Kidney tubule cell (primary cell): ENCODE results near the gene FAR2.
"Not testable (repeated sequence)": the region's sequence is repeated elsewhere in the genome, so short reads cannot be mapped to it uniquely, and the experiment has no call there.

Source experiments
- DNase-seq: peaks from one replicate; pipeline ENCODE4 v3.0.0-alpha.2; 2018; ENCODE audit warnings: low spot score

The FAR2 gene

DNA sequence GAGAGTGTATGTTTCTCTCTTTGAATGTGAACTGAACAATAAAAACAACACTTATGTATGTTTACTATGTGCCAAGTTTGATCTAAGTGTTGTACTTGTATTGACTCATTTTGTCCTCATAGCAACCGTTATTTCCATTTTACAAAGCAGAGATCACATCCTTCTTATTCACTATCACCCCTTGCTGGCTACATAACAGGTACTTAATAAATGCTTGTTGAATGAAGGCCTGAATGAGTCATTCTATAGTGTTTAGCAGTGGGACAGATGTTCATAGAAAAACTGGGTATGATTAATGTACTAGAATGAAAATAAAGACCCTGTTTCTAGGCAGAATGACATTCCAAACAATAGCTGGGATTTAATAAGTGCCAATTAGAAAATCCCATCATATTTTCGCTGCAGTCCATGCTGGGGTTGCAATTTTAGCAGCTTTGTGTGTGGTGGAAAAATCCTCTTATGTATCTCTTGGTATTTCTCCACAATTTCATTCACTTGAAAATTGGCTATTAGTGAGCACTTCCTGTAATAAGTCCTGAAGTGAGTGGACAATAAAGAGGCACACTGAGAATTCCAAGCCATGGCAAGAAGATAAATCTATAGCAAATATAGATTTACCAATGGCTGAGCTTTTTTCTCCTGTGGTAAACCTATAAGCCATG lies 86.0 kb downstream of the FAR2 start:
- DNase-seq, result peak; percentile 68

DNA sequence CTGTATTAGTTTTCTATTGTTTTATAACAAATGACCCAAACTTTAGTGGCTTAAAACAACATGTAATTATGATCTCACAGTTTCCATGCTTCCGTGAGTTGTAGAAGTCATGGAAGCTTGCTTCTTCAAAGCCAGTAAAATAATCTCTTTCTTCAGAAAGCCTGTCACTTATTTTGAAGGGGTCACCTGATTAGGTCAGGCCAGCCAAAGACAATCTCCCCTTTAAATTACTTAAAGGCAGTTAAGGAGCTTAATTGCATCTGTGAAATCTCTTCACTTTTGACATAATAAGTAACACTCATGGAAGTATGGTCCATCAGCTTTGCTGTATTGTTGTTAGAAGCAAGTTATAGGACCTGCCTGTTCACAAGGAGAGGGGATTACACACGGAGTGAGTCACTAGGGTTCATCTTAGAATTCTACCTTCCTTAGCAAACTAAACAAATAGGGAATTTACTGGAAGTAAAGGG lies 89.8 kb downstream of the FAR2 start:
- peak; percentile 75 for DNase-seq

DNA sequence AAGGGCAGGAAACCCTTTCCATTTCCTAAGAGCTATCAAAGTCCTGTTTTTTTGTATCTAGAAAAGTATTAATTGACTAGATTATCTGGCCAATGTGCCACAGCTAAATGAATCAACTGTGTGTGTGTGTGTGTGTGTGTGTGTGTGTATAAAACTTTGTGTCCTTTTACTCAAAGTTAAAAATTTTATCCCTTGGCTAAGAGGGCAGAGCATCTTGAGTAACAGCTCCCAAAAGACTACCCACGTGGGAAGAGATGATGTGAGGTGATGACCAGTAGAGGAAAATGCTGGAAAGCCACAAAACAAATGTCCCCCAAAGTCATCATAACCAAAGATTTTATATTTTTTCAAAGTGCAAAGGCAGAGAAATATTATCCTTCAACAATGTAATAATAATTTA lies 90.3 kb downstream of the FAR2 start:
- DNase-seq, result no peak

DNA sequence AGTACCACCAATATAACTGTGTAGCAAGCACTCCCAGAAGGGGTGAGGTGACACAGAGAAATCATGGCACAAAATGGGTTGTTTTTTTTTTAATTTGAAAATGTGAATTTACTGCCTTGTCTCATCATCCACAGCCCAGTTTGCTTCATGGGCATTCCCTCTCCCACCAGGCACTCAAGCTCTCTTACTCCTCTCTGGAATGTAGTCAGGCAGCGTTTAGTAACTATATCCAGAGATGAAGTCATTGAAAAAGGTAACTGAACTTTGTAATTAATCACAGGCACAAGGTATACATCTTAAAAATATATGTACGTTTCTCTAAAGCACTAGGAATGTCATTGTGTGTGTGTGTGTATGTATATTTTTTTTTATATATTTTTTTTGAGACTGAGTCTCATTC lies 91.4 kb downstream of the FAR2 start:
- no peak for DNase-seq

DNA sequence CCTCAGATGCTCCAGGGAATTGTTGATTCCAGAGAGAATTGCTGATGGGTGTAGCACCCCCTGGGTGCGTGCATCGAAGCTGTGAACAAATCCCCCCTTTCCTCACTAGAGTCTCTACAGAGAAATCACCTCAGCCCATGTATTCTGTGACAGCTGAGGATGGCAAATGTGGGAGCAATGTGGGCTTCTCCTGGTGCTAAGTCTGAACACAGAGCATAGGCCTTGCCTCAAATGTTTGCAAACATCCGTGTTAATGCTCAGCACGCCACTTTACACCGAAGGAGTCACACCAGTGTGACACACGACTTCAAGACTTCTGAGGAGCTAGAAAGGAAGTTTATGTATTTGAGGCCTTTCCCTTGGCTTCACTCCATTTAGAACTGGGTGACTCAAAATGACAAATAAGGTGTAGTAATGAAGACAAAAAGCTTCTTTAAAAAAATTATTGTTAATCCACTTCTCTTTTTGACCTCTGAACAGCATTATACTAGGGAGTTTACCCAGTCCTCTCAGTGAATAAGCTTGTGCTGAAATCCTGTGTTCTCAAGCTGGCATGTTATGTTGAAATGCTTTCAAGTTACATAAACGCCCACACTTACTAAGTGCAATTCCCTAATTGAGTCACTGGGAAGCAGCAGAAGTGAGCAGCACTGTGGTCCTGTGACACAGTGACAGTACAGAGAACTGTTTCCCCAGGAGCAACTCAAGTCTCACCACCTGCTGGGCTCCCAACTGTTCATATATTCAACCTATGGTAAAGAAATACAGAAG lies 92.9 kb downstream of the FAR2 start:
- peak; percentile 80 for DNase-seq

DNA sequence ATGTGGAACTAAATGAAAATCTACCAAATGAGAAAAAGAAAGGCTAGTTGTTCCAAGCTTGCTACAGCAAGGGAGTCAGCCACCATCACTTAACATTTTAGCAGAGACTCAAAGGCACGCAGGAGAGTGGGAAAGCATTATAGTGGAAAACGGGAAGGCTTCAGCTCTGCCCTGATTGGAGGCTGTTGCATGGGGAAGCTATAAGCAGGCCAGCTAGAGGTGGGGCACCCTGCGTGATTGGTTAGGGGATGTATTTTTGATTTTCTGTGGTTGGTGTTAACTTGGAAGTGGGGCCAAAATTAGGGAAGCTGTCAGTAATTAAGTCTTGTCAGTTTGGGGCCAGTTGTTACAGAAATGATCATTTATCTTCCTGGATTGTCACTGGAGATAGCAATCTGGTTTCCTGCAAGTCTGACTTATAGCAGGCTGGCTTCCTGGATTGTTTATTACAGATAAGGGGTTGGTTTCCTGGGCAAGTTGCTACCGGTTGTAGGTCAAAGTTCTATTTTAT lies 93.9 kb downstream of the FAR2 start:
- DNase-seq, result no peak

DNA sequence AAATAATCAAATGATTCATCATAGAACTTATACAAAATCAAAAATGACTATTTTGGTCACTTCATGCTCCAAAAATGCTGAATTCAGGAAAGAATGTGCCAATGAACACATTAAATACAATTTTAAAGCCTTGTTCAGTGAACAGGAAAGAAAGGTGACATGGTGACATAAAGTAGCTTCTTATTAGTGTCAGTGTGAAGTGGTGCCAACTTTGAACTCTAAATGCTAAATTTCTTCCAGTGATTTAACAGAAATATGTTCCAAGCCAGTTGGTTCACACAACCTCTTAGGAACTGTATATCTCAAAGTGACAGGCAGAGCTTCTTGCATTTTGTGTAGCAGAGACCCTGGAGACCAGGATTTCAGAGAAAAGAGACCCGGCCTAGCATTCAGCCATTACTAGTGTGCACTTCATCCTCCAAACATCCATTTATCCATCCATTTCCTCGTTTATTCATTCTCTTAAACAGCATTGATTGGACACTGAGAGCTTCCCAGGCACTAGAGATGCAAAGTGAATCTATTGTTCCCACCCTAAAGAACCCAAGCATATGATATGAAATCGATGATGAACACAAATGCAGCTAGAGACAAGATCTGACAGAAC lies 95.2 kb downstream of the FAR2 start:
- DNase-seq, result no peak

DNA sequence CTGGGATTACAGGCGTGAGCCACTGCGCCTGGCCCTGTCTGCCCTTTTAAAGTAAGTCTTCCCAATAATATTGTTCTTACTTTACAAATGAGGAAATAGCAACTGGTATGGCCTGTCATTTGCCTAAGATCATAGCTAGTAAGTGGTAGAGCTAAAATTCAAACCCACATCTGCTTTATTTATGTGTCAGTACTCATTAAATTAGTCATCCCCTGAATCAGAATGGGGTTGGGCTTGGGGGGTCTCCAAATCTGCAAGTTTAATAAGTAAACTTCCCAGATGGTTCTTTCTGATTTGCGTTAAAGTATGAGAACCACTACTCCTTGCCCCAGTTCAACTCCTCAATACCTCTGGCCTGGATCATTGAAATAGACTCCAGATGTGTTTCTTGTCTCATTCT lies 96.2 kb downstream of the FAR2 start:
- DNase-seq, result no peak

DNA sequence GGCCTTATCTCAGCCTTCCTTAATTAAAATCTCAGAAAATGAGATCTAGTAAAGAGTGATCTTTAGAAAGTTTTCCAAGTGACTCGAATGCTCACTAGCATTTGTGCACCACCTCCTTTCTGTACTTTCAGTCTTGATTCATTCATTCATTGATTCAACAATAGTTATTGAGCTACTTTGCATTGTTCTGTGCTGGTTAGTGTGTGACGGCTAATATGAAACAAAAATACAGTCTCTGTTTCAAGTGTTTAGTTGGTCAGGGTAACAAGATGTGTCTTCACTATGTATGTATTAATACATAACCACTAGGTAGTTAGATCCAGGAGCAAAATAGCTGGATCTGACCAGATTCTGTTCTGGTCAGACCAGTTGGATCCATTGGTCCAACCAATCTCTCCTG lies 100.9 kb downstream of the FAR2 start:
- DNase-seq, result no peak

DNA sequence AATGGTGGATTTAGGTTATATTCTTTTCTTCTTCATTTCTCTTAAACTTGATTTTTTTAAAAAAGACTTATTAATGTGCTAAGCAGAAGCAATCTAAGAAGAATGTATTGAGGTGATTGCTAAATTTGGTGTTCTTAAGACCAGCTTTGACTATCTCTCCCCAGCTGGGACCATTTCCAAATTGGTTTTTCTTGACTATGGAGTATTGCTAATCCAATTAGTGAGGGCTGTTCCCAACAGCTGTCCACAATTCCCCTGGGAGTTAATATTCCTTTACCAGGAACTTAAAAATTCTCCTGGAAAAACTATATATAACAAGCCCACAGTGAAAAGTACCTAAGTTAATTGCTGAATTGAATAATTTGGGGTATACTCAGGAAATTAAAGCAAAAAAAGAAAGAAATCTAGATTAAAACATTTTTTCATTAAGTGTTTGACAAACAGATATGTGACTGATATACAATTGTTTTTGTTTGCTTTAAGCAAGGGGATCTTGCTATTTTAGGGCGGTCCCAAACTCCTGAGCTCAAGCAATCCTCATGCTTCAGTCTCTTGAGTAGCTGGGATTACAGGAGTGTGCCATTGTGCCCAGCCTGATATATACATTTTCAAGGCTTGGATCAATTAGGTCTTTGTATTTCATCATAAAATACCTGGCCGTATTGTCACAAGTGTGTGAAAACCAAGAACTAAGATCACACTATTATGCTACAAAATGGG lies 105.0 kb downstream of the FAR2 start:
- DNase-seq, result no peak

DNA sequence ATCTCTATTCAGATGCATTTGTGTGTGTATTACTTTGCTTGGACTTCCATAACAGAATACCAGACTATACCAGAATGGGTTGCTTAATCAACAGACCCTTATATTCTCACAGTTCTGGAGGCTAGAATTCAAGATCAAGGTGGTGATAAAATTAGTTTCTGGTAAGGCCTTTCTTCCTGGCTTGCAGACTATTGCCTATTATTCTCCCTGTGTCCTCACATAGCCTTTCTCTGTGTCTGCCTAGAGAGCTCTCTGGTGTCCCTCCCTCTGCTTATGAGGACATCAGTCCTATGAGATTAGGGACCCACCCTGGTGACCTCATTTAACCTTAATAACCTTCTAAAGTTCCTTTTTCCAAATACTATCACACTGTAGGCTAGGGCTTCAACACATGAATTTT lies 106.0 kb downstream of the FAR2 start:
- DNase-seq, result no peak

DNA sequence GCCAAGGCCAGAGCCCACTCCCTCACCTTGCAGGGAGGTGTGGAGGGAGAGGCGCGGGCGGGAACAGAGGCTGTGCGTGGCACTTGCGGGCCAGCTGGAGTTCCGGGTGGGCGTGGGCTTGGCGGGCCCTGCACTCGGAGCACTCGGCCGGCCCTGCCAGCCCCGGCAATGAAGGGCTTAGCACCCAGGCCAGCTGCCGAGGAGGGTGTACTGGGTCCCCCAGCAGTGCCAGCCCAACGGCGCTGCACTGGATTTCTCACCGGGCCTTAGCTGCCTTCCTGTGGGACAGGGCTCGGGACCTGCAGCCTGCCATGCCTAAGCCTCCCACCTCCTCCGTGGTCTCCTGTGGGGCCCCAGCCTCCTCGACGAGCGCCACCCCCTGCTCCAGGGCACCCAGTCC lies 107.5 kb downstream of the FAR2 start:
- no peak for DNase-seq

DNA sequence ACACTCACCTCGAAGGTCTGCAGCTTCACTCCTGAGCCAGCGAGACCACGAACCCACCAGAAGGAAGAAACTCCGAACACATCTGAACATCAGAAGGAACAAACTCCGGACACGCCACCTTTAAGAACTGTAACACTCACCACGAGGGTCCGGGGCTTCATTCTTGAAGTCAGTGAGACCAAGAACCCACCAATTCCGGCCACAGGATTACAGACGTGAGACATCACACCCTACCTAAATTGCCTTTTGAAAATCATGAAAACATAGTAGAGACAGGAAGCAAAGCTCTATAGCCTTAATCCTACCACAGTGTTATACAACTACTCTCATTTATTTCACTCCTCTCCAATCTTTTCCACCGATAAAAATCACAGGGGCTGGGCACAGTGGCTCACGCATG lies 108.6 kb downstream of the FAR2 start:
- not testable (repeated sequence) for DNase-seq

DNA sequence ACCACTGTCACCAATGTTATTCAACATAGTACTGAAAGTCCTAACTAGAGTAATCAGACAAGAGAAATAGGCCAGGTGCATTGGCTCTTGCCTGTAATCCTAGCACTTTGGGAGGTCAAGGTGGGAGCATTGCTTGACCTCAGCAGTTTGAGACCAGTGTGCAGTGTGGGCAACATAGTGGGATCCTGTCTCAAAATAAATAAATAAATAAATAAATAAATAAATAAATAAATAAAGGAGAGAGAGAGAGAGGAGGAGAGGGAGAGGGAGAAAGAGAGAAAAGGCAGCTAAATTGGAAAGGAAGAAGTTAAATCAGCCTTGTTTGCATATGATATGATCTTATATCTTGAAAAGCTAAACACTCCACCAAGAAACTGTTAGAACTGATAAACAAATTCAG lies 115.3 kb downstream of the FAR2 start:
- no peak for DNase-seq

DNA sequence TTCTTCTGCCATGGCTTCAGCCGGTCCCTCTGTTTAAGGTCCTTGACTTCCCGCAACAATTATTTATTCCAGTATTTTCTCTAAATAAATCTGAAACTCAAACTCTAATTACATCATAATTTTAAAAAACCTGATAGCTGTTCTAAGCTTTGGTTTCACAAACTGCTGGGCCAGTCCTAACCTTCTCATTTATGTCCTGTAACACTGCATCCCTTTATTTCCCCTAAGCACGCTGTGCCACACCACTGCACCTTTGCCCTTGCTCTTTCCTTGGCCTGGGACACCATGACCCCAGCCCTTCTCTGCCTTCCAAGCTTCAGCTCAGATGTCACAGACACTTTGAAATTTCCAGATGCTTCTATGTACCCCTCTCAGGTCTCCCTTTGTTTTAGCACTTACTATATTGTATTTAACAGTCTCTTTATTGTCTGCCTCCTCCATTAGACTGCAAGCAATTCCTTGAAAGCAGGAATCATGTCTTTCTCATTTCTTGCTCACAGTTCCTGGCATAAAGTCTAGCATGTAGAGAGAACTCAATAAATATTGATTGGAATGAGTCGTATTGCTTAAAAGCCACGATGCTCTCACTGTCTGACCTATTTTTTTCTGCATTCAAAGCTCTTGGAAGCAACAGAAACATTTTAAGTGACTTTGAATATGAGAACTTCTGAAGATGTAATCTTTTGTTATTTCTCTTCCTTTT lies 120.8 kb downstream of the FAR2 start:
- DNase-seq, result no peak

DNA sequence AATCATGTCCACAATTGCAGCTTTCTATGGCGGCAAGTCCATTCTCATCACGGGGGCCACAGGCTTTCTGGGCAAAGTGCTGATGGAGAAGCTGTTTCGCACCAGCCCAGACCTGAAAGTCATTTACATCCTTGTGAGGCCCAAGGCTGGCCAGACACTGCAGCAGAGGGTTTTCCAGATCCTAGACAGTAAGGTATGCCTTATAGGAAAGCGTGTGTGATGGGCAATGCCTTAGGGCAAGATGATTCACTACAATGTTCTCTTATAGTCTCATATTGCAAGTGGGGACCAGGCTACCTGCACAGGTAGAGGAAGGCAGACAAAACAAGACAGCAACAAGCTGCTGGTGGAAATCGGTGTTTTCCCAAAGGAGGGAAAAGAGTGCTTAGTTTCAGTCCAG lies 121.4 kb downstream of the FAR2 start:
- DNase-seq, result no peak

DNA sequence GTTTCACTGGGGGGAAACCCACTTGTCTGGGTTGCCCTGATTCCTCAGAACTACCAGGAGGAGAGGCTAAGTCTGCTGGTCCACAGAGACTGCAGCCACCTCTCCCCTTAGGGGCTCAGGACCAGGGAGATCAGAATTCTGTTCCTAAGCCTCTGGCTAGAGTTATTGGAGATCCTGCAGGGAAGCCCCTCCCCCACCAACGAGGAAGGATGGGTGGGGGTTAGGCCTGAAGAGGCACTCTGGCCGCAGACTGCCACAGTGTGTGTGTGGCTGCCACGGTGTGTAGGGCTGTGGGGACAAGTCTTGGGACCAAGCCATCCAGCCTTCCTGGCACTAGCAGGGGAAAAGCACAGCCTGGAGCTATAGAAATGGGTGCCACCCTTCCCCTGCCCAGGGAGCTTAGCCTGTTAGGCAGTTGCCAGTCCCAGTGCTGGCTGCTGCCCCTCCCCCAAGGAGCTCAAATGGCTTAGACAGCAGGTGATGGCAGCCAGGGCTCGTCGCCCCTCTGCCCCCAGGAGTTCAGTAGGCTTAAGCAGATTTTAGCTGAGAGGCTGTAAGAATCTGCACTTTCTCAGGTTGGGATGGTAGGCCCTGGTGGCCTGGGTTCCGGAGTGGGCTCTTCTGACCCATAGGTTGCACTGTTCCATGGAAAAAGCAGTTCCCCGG lies 124.2 kb downstream of the FAR2 start:
- no peak for DNase-seq

DNA sequence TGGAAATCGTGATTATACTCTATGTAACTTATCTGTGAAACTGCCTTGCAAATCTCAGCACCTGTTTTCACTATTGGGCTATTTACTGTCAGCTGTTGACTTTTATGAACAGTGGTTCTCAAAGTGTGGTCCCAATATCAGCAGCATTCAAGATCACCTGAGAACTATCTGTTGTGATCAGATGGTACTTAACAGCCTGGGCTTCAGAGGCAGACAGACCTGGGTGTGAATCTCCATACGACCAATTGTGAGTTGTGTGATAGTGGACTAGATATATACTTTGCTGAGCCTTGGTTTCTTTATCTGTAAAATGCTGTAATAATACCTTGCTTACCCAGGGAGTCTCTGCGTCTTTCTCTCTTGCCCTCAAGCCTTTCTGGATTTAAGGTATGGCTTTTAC lies 126.8 kb downstream of the FAR2 start:
- no peak for DNase-seq

DNA sequence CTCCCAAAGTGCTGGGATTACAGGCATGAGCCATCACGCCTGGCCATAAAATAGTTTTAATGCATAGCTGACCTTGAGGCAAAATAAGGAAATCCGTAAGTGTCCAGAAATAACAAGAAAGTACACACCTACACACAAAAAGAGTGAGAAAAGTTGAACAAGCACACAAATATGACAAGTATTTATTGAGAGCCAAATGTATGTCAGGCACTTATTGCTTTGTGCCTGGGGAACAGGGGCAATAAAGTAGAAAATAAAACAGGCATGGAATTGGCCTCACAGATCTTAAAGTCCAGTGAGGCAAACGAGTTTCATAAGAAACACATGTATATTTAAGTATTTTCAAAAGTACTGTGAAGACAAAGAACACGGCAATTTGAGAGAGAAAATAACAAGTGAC lies 128.2 kb downstream of the FAR2 start:
- no peak for DNase-seq

DNA sequence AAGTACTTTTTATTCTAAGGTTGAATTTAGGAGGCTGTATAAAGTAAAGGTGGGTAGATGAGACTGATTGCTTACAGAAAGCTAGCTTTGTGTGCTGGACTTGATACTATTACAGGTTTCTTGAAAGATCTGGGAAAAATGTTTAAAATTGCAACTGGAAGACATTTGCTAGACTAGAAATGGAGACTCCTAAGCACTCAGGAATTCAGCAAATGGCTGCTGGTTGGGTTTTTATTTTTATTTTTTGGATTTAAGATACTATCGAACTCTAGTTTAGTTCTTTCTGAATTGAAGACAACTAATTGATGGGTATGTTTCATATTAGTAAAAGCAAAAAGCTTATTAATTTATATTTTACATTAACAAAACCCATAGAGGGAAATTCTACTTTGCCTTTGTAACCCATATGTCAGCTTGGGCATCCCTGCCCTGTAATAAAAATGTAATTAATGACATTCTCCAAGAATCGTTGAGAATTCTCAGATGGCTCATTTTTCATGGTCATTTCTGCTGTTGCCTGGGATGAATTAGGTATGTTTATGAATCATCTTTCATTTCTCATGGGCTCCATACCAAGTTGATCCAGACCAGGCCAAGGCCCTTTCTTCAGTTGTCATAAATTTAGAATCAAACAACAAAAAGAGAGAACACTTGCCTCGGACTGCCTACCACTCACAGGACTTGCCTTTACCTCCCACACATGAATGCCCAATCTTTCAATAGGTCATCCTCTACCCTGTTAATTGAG lies 129.8 kb downstream of the FAR2 start:
- no peak for DNase-seq
